Tibial nerve (tissue), 3 donors: Measurements from ENCODE around the gene VTI1A.

Experiments used
- POLR2A ChIP-seq, 2 donors: fragments of 450-650 bp; IDR thresholded peaks; one replicate each; pipeline ENCODE4 v1.6.1; 2017; ENCODE audit warnings: antibody characterized with exemption in 2 of 2, mild to moderate bottlenecking in 2 of 2, moderate library complexity in 2 of 2
- TF ChIP-seq, protein P1 (sequence below), 5 experiments: fragments of 200-600 bp in 3 of 5; fragments of 450-650 bp in 2 of 5; sonication (generic) in 3 of 5; IDR thresholded peaks; one replicate each; pipeline ENCODE4 v1.5.1; 2016 to 2019; ENCODE audit warnings: antibody characterized with exemption in 5 of 5, mild to moderate bottlenecking in 3 of 5, moderate library complexity in 2 of 5

DNA sequence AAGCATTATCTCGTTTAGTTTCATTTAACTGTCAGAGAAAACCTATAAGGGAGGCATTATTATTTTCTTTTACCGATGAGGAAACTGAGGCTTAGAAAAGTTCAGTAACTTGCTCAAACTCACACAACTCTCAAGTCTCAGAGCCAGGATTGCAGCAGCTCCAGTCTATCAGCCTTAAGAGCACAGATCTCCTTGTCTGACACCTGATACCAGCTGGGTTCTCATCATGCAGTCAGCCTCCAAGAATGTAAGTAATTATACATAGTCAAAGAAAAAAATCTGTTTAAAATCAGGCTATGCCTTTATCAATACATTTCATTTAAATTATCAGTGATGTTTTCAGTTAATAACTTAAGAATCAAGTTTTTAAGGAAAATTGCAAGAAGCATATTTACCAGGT lies 266.4 kb downstream of the VTI1A start:
- TF ChIP-seq, protein P1, sequence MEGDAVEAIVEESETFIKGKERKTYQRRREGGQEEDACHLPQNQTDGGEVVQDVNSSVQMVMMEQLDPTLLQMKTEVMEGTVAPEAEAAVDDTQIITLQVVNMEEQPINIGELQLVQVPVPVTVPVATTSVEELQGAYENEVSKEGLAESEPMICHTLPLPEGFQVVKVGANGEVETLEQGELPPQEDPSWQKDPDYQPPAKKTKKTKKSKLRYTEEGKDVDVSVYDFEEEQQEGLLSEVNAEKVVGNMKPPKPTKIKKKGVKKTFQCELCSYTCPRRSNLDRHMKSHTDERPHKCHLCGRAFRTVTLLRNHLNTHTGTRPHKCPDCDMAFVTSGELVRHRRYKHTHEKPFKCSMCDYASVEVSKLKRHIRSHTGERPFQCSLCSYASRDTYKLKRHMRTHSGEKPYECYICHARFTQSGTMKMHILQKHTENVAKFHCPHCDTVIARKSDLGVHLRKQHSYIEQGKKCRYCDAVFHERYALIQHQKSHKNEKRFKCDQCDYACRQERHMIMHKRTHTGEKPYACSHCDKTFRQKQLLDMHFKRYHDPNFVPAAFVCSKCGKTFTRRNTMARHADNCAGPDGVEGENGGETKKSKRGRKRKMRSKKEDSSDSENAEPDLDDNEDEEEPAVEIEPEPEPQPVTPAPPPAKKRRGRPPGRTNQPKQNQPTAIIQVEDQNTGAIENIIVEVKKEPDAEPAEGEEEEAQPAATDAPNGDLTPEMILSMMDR (IDR thresholded peaks at IDR 0.05) = no peak
- TF ChIP-seq POLR2A (IDR thresholded peaks at IDR 0.05) = no peak
